K562 (cell line): ENCODE measurements around the gene ANKMY2.

Experiments
- CBFB ChIP-seq: sonication (generic); formaldehyde crosslinking; IDR thresholded peaks from 2 replicates; pipeline ENCODE4 v1.4.0; 2020; ENCODE audit warnings: mild to moderate bottlenecking, missing genetic modification reagents
- FOS ChIP-seq: IDR thresholded peaks from 3 replicates; pipeline ENCODE4 v1.6.1; 2011; ENCODE audit not compliant: insufficient read length; ENCODE audit errors: extremely low read depth
- FOXJ2 ChIP-seq: fragments of 200-800 bp; sonication (Bioruptor generic); IDR thresholded peaks from 2 replicates; pipeline ENCODE4 v1.6.1; 2016; ENCODE audit warnings: missing genetic modification characterization, missing compliant biosample characterization
- HNRNPK ChIP-seq: fragments of 200-400 bp; formaldehyde crosslinking; IDR thresholded peaks from one replicate; pipeline ENCODE4 v1.6.1; 2018; ENCODE audit warnings: mild to moderate bottlenecking, low read depth, low read length; ENCODE audit not compliant: poor library complexity, severe bottlenecking
- JUNB ChIP-seq: fragments of 450-650 bp; formaldehyde crosslinking; conservative IDR thresholded peaks from 2 replicates; pipeline ENCODE4 v1.4.0; 2020; ENCODE audit warnings: mild to moderate bottlenecking
- KLF1 ChIP-seq: fragments of 450-650 bp; IDR thresholded peaks from 2 replicates; pipeline ENCODE4 v1.6.1; 2016; ENCODE audit warnings: missing genetic modification characterization, missing compliant biosample characterization
- MYNN ChIP-seq, 2 experiments: sonication (generic); formaldehyde crosslinking in 1 of 2; IDR thresholded peaks; 2 replicates each; pipeline versions ENCODE4 v1.5.0 to v1.6.1; 2016 to 2020; ENCODE audit warnings: antibody characterized with exemption in 1 of 2, missing genetic modification reagents in 1 of 2
- NEUROD1 ChIP-seq: fragments of 150-350 bp; IDR thresholded peaks from 2 replicates; pipeline ENCODE4 v1.6.1; 2014; ENCODE audit warnings: borderline replicate concordance, low read length, low read depth; ENCODE audit not compliant: partially characterized antibody
- RBBP5 ChIP-seq: fragments of 200-600 bp; sonication (generic); IDR thresholded peaks from 2 replicates; pipeline ENCODE4 v1.6.1; 2012; ENCODE audit warnings: borderline replicate concordance, mild to moderate bottlenecking, low read length, control low read depth, inconsistent platforms; ENCODE audit not compliant: insufficient read depth, poor library complexity, severe bottlenecking
- RFX5 ChIP-seq: IDR thresholded peaks from 2 replicates; pipeline ENCODE4 v1.6.1; 2011; ENCODE audit warnings: low read depth, mild to moderate bottlenecking, improper control_type of control experiment, low read length
- SP2 ChIP-seq: IDR thresholded peaks from 2 replicates; pipeline ENCODE4 v1.6.1; 2011; ENCODE audit warnings: mild to moderate bottlenecking, low read depth, low read length, moderate library complexity; ENCODE audit not compliant: poor library complexity, severe bottlenecking; ENCODE audit errors: extremely low read depth
- TAF1 ChIP-seq: IDR thresholded peaks from 2 replicates; pipeline ENCODE4 v1.6.1; 2011; ENCODE audit warnings: mild to moderate bottlenecking, low read length, moderate library complexity; ENCODE audit not compliant: insufficient read depth, control insufficient read depth, severe bottlenecking; ENCODE audit errors: extremely low read depth
- ZNF830 ChIP-seq: fragments of 250-450 bp; sonication (Bioruptor Pico); IDR thresholded peaks from 2 replicates; pipeline ENCODE4 v1.5.0; 2021; ENCODE audit warnings: mild to moderate bottlenecking
- TF ChIP-seq, protein P1 (sequence below), 3 experiments: IDR thresholded peaks in 2 of 3; conservative IDR thresholded peaks in 1 of 3; 2 replicates each; pipeline ENCODE4 v1.5.1; 2011 to 2012; ENCODE audit warnings: low read length in 3 of 3, mild to moderate bottlenecking in 3 of 3, control low read depth in 2 of 3, improper control_type of control experiment in 1 of 3, inconsistent platforms in 1 of 3, low read depth in 1 of 3, mixed read lengths in 1 of 3, moderate library complexity in 1 of 3; ENCODE audit not compliant: insufficient read depth in 2 of 3

DNA sequence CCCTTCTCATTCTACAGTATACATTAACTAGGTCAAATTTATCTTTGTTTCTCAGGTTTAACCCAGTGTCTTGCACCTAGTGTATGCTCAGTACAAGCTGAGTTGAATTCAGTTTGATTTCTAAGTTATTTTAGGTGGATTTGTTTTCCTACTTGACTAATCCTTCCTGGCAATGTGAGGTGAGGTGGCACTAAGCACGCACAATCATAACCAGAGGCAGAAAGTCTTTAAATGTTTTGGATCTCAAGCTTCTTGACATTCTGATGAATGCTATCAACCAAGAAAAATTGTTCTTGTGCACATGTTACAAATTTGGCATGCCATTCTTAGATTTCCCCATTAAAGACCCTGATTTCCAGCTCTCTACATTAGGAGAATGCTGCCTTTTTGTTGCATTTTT, 3.6 kb upstream of the ANKMY2 start:
- no peak for TF ChIP-seq FOXJ2 (tag)
- TF ChIP-seq CBFB (CRISPR knock-in tag): no peak
- no peak for TF ChIP-seq KLF1
- TF ChIP-seq RFX5: no peak
- TF ChIP-seq, protein P1, sequence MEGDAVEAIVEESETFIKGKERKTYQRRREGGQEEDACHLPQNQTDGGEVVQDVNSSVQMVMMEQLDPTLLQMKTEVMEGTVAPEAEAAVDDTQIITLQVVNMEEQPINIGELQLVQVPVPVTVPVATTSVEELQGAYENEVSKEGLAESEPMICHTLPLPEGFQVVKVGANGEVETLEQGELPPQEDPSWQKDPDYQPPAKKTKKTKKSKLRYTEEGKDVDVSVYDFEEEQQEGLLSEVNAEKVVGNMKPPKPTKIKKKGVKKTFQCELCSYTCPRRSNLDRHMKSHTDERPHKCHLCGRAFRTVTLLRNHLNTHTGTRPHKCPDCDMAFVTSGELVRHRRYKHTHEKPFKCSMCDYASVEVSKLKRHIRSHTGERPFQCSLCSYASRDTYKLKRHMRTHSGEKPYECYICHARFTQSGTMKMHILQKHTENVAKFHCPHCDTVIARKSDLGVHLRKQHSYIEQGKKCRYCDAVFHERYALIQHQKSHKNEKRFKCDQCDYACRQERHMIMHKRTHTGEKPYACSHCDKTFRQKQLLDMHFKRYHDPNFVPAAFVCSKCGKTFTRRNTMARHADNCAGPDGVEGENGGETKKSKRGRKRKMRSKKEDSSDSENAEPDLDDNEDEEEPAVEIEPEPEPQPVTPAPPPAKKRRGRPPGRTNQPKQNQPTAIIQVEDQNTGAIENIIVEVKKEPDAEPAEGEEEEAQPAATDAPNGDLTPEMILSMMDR (IDR thresholded peaks at IDR 0.05 in 2 of 3, conservative IDR thresholded peaks at IDR 0.05 in 1 of 3; ENCODE audit: insufficient read depth in 2 of 3, low read depth in 1 of 3, low read length in 3 of 3): no peak
- TF ChIP-seq JUNB (CRISPR knock-in tag): no peak
- no peak for TF ChIP-seq FOS
- TF ChIP-seq NEUROD1: no peak
- no peak for TF ChIP-seq SP2
- no peak for TF ChIP-seq MYNN (IDR thresholded peaks at IDR 0.05)
- no peak for TF ChIP-seq MYNN (CRISPR knock-in tag; IDR thresholded peaks at IDR 0.05)
- no peak for TF ChIP-seq HNRNPK
- no peak for TF ChIP-seq TAF1
- TF ChIP-seq ZNF830 (CRISPR knock-in tag): no peak
- no peak for TF ChIP-seq RBBP5
